BE2C (cell line): ENCODE data around the gene NFILZ.

Experiments used
- DNase-seq: peaks from one replicate; pipeline ENCODE4 v3.0.0-alpha.2; 2020
- H3K27me3 ChIP-seq: fragments of 250-450 bp; sonication (Bioruptor Pico); 2 replicates; pipeline ENCODE4 v1.5.1; 2020; ENCODE audit warnings: mild to moderate bottlenecking
- H3K36me3 ChIP-seq: fragments of 250-450 bp; sonication (Bioruptor Pico); 2 replicates; pipeline ENCODE4 v1.5.1; 2020; ENCODE audit warnings: mild to moderate bottlenecking
- H3K4me1 ChIP-seq: fragments of 250-450 bp; sonication (Bioruptor Pico); 2 replicates; pipeline ENCODE4 v1.5.1; 2020
- H3K4me3 ChIP-seq: 2 replicates; pipeline ENCODE4 v1.5.1; 2011; ENCODE audit warnings: low read depth, low read length
- H3K9me3 ChIP-seq: fragments of 250-450 bp; sonication (Bioruptor Pico); 2 replicates; pipeline ENCODE4 v1.5.1; 2020
- TF ChIP-seq, protein P1 (sequence below): IDR thresholded peaks from 2 replicates; pipeline ENCODE4 v1.5.1; 2012; ENCODE audit warnings: mild to moderate bottlenecking, low read depth, low read length

NFILZ gene

DNA sequence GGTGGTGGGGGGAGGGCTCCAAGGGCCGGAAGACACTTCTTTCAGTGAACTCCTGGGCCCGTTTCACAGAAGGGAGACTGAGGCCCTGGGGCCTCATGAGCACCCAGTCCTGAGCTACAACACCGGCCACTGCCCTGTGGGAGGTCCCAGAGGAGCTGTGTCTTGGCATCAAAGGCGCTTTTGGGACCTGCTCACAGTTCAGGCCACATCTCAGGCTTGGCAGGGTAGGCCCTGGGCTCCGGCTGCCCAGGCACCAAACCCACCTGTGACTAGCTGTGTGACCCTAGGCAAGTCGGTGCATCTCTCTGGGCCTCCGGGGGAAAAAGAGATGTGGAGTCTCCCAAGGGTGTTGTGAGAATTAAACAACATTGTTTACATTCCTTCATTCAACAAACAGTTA is 29.5 kb downstream of the NFILZ start:
- Histone ChIP-seq H3K36me3 (no peaks in the 10 kb centered on the region), H3K27me3 (no peaks in the 10 kb centered on the region), H3K9me3 (no peaks in the 10 kb centered on the region), H3K4me3 (no peak overlapping the region), H3K4me1 (no peaks in the 10 kb centered on the region)
- DNase-seq: no peak
- TF ChIP-seq, protein P1, sequence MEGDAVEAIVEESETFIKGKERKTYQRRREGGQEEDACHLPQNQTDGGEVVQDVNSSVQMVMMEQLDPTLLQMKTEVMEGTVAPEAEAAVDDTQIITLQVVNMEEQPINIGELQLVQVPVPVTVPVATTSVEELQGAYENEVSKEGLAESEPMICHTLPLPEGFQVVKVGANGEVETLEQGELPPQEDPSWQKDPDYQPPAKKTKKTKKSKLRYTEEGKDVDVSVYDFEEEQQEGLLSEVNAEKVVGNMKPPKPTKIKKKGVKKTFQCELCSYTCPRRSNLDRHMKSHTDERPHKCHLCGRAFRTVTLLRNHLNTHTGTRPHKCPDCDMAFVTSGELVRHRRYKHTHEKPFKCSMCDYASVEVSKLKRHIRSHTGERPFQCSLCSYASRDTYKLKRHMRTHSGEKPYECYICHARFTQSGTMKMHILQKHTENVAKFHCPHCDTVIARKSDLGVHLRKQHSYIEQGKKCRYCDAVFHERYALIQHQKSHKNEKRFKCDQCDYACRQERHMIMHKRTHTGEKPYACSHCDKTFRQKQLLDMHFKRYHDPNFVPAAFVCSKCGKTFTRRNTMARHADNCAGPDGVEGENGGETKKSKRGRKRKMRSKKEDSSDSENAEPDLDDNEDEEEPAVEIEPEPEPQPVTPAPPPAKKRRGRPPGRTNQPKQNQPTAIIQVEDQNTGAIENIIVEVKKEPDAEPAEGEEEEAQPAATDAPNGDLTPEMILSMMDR: no peak

DNA sequence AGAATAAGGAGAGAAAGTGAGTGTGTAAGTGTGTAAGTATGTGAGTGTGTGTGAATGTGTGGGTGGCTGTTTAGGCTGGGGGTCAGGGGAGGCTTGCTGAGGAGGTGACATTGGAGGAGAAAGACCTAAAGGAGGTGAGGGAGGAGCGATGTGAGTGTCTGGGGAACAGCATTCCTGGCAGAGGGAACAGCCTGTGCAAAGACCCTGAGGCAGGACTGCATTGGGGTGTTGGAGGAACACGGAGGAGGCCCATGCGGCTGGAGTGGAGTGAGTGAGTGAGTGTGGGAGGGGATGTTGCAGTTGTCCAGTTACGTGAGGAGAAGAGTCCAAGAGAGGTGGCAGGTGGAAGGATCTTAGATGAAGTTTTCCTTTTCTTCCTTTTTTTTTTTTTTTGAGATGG is 31.8 kb downstream of the NFILZ start:
- Histone ChIP-seq H3K4me1 (no peaks in the 10 kb centered on the region), H3K9me3 (no peaks in the 10 kb centered on the region), H3K27me3 (no peaks in the 10 kb centered on the region), H3K4me3 (no peak overlapping the region), H3K36me3 (no peaks in the 10 kb centered on the region)
- no peak for DNase-seq
- TF ChIP-seq, protein P1: no peak

DNA sequence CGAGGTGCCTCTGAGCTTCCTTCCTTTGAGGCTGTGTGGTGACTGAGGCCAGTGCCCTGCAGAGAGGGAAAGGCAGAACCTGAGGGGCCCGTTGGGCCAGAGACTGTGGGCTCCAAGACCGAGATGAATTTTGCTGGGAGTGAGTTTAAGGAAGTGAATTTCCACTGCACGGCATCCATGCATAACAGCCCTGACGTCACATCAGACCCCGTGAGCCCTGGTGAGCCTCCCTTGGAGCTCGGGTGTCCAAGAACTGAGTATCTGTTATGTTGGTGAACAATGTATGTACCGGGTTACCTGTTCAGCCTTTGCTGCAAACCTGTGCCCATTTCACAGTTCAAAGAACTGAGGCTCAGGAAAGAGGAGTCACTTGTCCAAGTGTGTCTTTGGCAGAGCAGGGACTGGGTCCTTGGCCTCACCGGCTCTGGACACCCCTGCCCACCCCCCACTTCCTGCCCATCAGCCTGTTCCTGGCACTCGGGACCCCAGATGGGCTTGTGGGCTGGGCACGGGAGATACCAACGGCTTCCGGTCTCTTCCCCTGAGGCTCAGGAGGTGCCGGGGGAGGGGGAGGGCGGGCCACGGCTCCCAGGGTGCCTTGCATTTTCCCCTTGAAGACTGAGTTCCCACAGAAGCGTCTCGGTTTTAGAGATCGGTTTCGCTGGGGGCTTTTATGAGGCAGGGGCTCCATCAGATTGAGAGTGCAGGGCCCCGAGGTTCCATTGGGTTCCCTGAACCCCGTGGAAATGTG is 33.7 kb downstream of the NFILZ start:
- Histone ChIP-seq H3K27me3 (no peaks in the 10 kb centered on the region), H3K9me3 (no peaks in the 10 kb centered on the region), H3K4me3 (no peak overlapping the region), H3K36me3 (no peaks in the 10 kb centered on the region), H3K4me1 (no peaks in the 10 kb centered on the region)
- no peak for DNase-seq
- TF ChIP-seq, protein P1: no peak

DNA sequence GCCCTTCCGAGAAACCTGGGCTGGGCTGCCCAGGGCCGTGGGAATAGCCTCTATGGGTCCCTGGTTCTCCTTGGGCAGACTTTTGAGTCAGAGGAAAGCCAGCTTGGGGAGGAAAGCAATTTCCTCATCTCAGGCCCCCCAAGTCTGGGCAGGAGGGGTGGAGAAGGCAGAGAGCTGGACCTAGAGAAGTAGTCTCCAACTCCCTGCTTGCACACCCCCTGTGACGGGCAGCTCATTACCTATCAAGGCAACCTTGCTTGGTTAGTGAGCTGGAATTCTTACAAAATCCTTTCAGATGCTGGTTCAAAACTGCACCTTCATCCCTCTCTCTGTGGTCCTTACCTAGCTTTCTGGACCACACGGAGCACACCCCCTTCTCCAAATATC is 34.2 kb downstream of the NFILZ start:
- DNase-seq: no peak
- TF ChIP-seq, protein P1: no peak
- no peaks in the 10 kb centered on the region for H3K36me3 ChIP-seq
- no peaks in the 10 kb centered on the region for H3K9me3 ChIP-seq
- H3K27me3 ChIP-seq: no peaks in the 10 kb centered on the region
- H3K4me1 ChIP-seq: no peaks in the 10 kb centered on the region
- no peak overlapping the region for H3K4me3 ChIP-seq

DNA sequence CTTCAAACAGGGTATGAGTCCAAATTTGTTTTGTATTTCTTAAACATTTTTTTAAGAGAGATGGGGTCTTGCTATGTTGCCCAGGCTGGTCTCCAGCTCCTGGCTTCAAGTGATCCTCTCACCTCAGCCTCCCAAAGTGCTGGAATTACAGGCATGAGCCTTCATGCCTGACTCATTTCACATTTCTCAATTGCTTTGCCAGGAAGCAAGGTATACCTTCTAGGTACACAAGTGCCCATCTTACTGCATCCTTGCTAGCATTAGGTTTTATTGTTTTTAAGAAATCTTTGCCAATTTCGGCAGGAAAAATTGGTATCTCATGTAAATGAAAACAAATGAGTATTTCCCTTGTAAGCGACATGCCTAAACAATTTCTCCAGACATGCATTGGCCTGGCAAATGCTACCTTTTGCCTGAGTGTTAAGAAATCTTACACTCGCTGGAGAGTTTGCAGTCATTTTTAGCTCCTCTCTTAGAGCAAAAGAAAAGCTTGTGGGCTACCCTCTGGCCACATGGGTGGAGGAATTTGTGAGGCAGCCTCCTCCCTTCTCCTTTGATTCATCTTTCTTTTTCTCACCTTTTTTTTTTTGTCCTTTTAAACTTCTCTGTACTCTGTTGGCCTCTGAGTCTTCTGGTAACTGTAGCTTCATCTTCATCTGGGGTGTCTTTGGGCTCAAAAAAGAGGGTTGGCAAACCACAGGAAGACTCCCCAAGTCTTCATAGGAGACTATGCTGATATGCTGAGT is 35.2 kb downstream of the NFILZ start:
- H3K4me1 ChIP-seq: no peaks in the 10 kb centered on the region
- no peaks in the 10 kb centered on the region for H3K27me3 ChIP-seq
- TF ChIP-seq, protein P1: no peak
- no peaks in the 10 kb centered on the region for H3K36me3 ChIP-seq
- H3K9me3 ChIP-seq: no peaks in the 10 kb centered on the region
- no peak overlapping the region for H3K4me3 ChIP-seq
- no peak for DNase-seq

DNA sequence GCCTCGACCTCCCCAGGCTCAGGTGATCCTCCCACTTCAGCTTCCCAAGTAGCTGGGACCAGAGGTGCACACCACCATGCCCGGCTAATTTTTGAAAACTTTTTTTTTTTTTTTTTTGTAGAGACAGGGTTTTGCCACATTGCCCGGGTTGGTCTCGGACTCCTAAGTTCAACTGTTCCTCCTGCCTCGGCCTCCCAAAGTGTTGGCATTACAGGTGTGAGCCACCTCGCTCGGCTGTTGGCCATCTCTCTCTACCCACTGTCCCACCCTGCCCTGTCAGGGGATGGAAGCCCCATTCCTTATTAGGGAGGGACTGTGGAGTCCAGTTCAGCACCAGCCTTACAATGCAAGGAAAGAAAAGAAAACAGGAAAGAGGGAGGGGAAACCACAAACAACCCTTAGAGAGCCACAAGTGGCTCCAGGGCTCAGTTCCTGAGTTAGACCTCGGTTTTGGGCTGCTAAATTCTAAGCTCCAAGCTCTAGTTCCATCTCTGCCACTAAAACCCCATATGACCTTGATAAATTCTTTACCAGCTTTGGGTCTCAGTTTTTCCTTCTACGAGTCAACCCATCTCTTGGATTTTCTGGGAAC is 36.5 kb downstream of the NFILZ start:
- no peak overlapping the region for H3K4me3 ChIP-seq
- no peaks in the 10 kb centered on the region for H3K27me3 ChIP-seq
- TF ChIP-seq, protein P1: no peak
- no peak for DNase-seq
- no peaks in the 10 kb centered on the region for H3K36me3 ChIP-seq
- H3K4me1 ChIP-seq: no peaks in the 10 kb centered on the region
- H3K9me3 ChIP-seq: no peaks in the 10 kb centered on the region
